ENCODE measurements around the gene CIB4.

CIB4 gene

GRCh38 chr2:26550276-26551015 is 90.7 kb downstream of the CIB4 start:
- DNase-seq (ENCODE audit: low read depth in 3 of 3), result no peak

GRCh38 chr2:26542676-26543505 is 98.3 kb downstream of the CIB4 start:
- DNase-seq (ENCODE audit: low read depth in 3 of 3), result no peak

- DNase-seq (ENCODE audit: low read depth in 3 of 3), result no peak
These were observed 99.0 kb downstream of the CIB4 start for GRCh38 chr2:26542194-26542455.

GRCh38 chr2:26541401-26542193 is 99.6 kb downstream of the CIB4 start:
- no peak for DNase-seq (ENCODE audit: low read depth in 3 of 3)

- no peak for DNase-seq (ENCODE audit: low read depth in 3 of 3)
These were observed 100.2 kb downstream of the CIB4 start for GRCh38 chr2:26540961-26541360.

GRCh38 chr2:26540306-26540705 is 100.9 kb downstream of the CIB4 start:
- DNase-seq (ENCODE audit: low read depth in 3 of 3), result no peak

GRCh38 chr2:26537826-26538475 is 103.2 kb downstream of the CIB4 start:
- DNase-seq (ENCODE audit: low read depth in 3 of 3), result no peak

GRCh38 chr2:26537069-26537825 is 103.9 kb downstream of the CIB4 start:
- no peak for DNase-seq (ENCODE audit: low read depth in 3 of 3)

GRCh38 chr2:26536371-26537068 is 104.6 kb downstream of the CIB4 start:
- DNase-seq (ENCODE audit: low read depth in 3 of 3), result no peak

- DNase-seq (ENCODE audit: low read depth in 3 of 3), result no peak
These were observed 105.4 kb downstream of the CIB4 start for GRCh38 chr2:26535663-26536275.

- no peak for DNase-seq (ENCODE audit: low read depth in 3 of 3)
These were observed 106.1 kb downstream of the CIB4 start for GRCh38 chr2:26534865-26535662.

GRCh38 chr2:26534098-26534864 is 106.9 kb downstream of the CIB4 start:
- no peak for DNase-seq (ENCODE audit: low read depth in 3 of 3)

- DNase-seq (ENCODE audit: low read depth in 3 of 3), result no peak
These were observed 107.5 kb downstream of the CIB4 start for GRCh38 chr2:26533661-26534060.

GRCh38 chr2:26532301-26533250 is 108.6 kb downstream of the CIB4 start:
- DNase-seq (ENCODE audit: low read depth in 3 of 3), result no peak

Data from stimulated activated CD4-positive, alpha-beta T cell treated with anti-CD3 and anti-CD28 coated beads, TNF-alpha, amount 100 ng/mL, for 24 hours (primary cell).